ENCODE data around the gene SPARCL1.
"Not testable (repeated sequence)": the region's sequence is repeated elsewhere in the genome, so short reads cannot be mapped to it uniquely, and the experiment has no call there.

SPARCL1 gene

GRCh38 chr4:87491436-87491835 is 37.7 kb downstream of the SPARCL1 start:
- Histone ChIP-seq H3K9me3 (ENCODE audit: insufficient read depth, low read depth, low read length) (peaks cover 3% of the 10 kb centered on the region), H4K12ac (ENCODE audit: low read depth, low read length) (no peak overlapping the region), H3K27ac (ENCODE audit: low read depth, low read length) (no peak overlapping the region), H3K23ac (ENCODE audit: low read length) (no peak overlapping the region), H2BK120ac (ENCODE audit: insufficient read depth, low read length, poor library complexity) (no peak overlapping the region), H3K79me1 (ENCODE audit: low read length) (no peaks in the 10 kb centered on the region), H3K4me3 (ENCODE audit: low read depth, low read length) (no peak overlapping the region), H3K4me2 (ENCODE audit: low read length) (no peak overlapping the region), H3K4ac (ENCODE audit: low read depth, low read length) (no peak overlapping the region), H4K8ac (ENCODE audit: low read depth, low read length) (no peak overlapping the region), H2AFZ (ENCODE audit: insufficient read depth, low read length, poor library complexity) (no peak overlapping the region), H3K9ac (ENCODE audit: low read length) (no peak overlapping the region), H2AK5ac (ENCODE audit: low read length) (no peak overlapping the region), H3K36me3 (ENCODE audit: control insufficient read depth in 1 of 2, insufficient read depth in 2 of 2, low read length in 2 of 2) (no peaks in the 10 kb centered on the region), H3K14ac (ENCODE audit: low read length) (no peak overlapping the region), H3K4me1 (ENCODE audit: control insufficient read depth in 1 of 2, insufficient read depth in 2 of 2, low read length in 2 of 2) (no peaks in the 10 kb centered on the region), H3K27me3 (ENCODE audit: insufficient read depth, low read length) (no peaks in the 10 kb centered on the region), H3K79me2 (ENCODE audit: control insufficient read depth, insufficient read depth, low read length, poor library complexity) (no peaks in the 10 kb centered on the region), H4K91ac (ENCODE audit: low read depth, low read length) (no peak overlapping the region), H3K18ac (ENCODE audit: low read length) (no peak overlapping the region), H2BK12ac (ENCODE audit: low read length) (no peak overlapping the region), H2BK5ac (ENCODE audit: low read depth, low read length, poor library complexity) (no peak overlapping the region)
- DNase-seq, result no peak
- WGBS (ENCODE audit: extremely low coverage, insufficient coverage, insufficient read length), result no CpG with 5 or more reads among the region's 2 CpGs

- Histone ChIP-seq H2BK5ac (ENCODE audit: low read depth, low read length, poor library complexity) (no peak overlapping the region), H3K27ac (ENCODE audit: low read depth, low read length) (no peak overlapping the region), H2AFZ (ENCODE audit: insufficient read depth, low read length, poor library complexity) (no peak overlapping the region), H3K14ac (ENCODE audit: low read length) (no peak overlapping the region), H4K91ac (ENCODE audit: low read depth, low read length) (no peak overlapping the region), H4K8ac (ENCODE audit: low read depth, low read length) (no peak overlapping the region), H2BK120ac (ENCODE audit: insufficient read depth, low read length, poor library complexity) (no peak overlapping the region), H2AK5ac (ENCODE audit: low read length) (no peak overlapping the region), H3K4ac (ENCODE audit: low read depth, low read length) (no peak overlapping the region), H4K12ac (ENCODE audit: low read depth, low read length) (no peak overlapping the region), H3K4me1 (ENCODE audit: control insufficient read depth in 1 of 2, insufficient read depth in 2 of 2, low read length in 2 of 2) (no peaks in the 10 kb centered on the region), H3K79me1 (ENCODE audit: low read length) (no peaks in the 10 kb centered on the region), H2BK12ac (ENCODE audit: low read length) (no peak overlapping the region), H3K4me2 (ENCODE audit: low read length) (no peak overlapping the region), H3K36me3 (ENCODE audit: control insufficient read depth in 1 of 2, insufficient read depth in 2 of 2, low read length in 2 of 2) (no peaks in the 10 kb centered on the region), H3K79me2 (ENCODE audit: control insufficient read depth, insufficient read depth, low read length, poor library complexity) (no peaks in the 10 kb centered on the region), H3K27me3 (ENCODE audit: insufficient read depth, low read length) (no peaks in the 10 kb centered on the region), H3K23ac (ENCODE audit: low read length) (no peak overlapping the region), H3K9ac (ENCODE audit: low read length) (no peak overlapping the region), H3K9me3 (ENCODE audit: insufficient read depth, low read depth, low read length) (peaks cover 3% of the 10 kb centered on the region), H3K4me3 (ENCODE audit: low read depth, low read length) (no peak overlapping the region), H3K18ac (ENCODE audit: low read length) (no peak overlapping the region)
- no peak for DNase-seq
- WGBS (ENCODE audit: extremely low coverage, insufficient coverage, insufficient read length), result no CpG with 5 or more reads among the region's 1 CpG
Measured at GRCh38 chr4:87490664-87491369, 38.4 kb downstream of the SPARCL1 start.

GRCh38 chr4:87489678-87490077 is 39.5 kb downstream of the SPARCL1 start:
- WGBS (ENCODE audit: extremely low coverage, insufficient coverage, insufficient read length), result no CpG with 5 or more reads among the region's 2 CpGs

GRCh38 chr4:87488666-87489065 is 40.5 kb downstream of the SPARCL1 start:
- H3K4me3 ChIP-seq (ENCODE audit: low read depth, low read length); H3K79me1 ChIP-seq (ENCODE audit: low read length); H3K23ac ChIP-seq (ENCODE audit: low read length); H3K27me3 ChIP-seq (ENCODE audit: insufficient read depth, low read length); H2AK5ac ChIP-seq (ENCODE audit: low read length); H3K27ac ChIP-seq (ENCODE audit: low read depth, low read length); H3K79me2 ChIP-seq (ENCODE audit: control insufficient read depth, insufficient read depth, low read length, poor library complexity); H3K14ac ChIP-seq (ENCODE audit: low read length); H3K18ac ChIP-seq (ENCODE audit: low read length); H3K9ac ChIP-seq (ENCODE audit: low read length); H4K12ac ChIP-seq (ENCODE audit: low read depth, low read length); H2AFZ ChIP-seq (ENCODE audit: insufficient read depth, low read length, poor library complexity); H2BK5ac ChIP-seq (ENCODE audit: low read depth, low read length, poor library complexity); DNase-seq; H2BK12ac ChIP-seq (ENCODE audit: low read length); H3K36me3 ChIP-seq (ENCODE audit: control insufficient read depth in 1 of 2, insufficient read depth in 2 of 2, low read length in 2 of 2); H3K4me2 ChIP-seq (ENCODE audit: low read length); H4K8ac ChIP-seq (ENCODE audit: low read depth, low read length); H2BK120ac ChIP-seq (ENCODE audit: insufficient read depth, low read length, poor library complexity); H3K9me3 ChIP-seq (ENCODE audit: insufficient read depth, low read depth, low read length); H4K91ac ChIP-seq (ENCODE audit: low read depth, low read length); H3K4me1 ChIP-seq (ENCODE audit: control insufficient read depth in 1 of 2, insufficient read depth in 2 of 2, low read length in 2 of 2); H3K4ac ChIP-seq (ENCODE audit: low read depth, low read length): not testable (repeated sequence)
- WGBS (ENCODE audit: extremely low coverage, insufficient coverage, insufficient read length), result no CpG with 5 or more reads among the region's 4 CpGs

More at GRCh38 chr4:87489678-87490077, 39.5 kb downstream of the SPARCL1 start:
- Histone ChIP-seq H3K79me2 (ENCODE audit: control insufficient read depth, insufficient read depth, low read length, poor library complexity) (no peaks in the 10 kb centered on the region), H3K18ac (ENCODE audit: low read length) (no peak overlapping the region), H4K12ac (ENCODE audit: low read depth, low read length) (no peak overlapping the region), H3K4me1 (ENCODE audit: control insufficient read depth in 1 of 2, insufficient read depth in 2 of 2, low read length in 2 of 2) (no peaks in the 10 kb centered on the region), H3K23ac (ENCODE audit: low read length) (no peak overlapping the region), H3K4me3 (ENCODE audit: low read depth, low read length) (no peak overlapping the region), H3K79me1 (ENCODE audit: low read length) (no peaks in the 10 kb centered on the region), H2BK120ac (ENCODE audit: insufficient read depth, low read length, poor library complexity) (no peak overlapping the region), H2BK12ac (ENCODE audit: low read length) (no peak overlapping the region), H3K9ac (ENCODE audit: low read length) (no peak overlapping the region), H2AK5ac (ENCODE audit: low read length) (no peak overlapping the region), H3K27me3 (ENCODE audit: insufficient read depth, low read length) (no peaks in the 10 kb centered on the region), H3K36me3 (ENCODE audit: control insufficient read depth in 1 of 2, insufficient read depth in 2 of 2, low read length in 2 of 2) (no peaks in the 10 kb centered on the region), H3K4ac (ENCODE audit: low read depth, low read length) (no peak overlapping the region), H3K4me2 (ENCODE audit: low read length) (no peak overlapping the region), H2BK5ac (ENCODE audit: low read depth, low read length, poor library complexity) (no peak overlapping the region), H3K27ac (ENCODE audit: low read depth, low read length) (no peak overlapping the region), H4K91ac (ENCODE audit: low read depth, low read length) (no peak overlapping the region), H2AFZ (ENCODE audit: insufficient read depth, low read length, poor library complexity) (no peak overlapping the region), H3K14ac (ENCODE audit: low read length) (no peak overlapping the region), H4K8ac (ENCODE audit: low read depth, low read length) (no peak overlapping the region), H3K9me3 (ENCODE audit: insufficient read depth, low read depth, low read length) (peaks cover 3% of the 10 kb centered on the region)
- no peak for DNase-seq

Data from trophoblast cell (in vitro differentiated cells and primary cell).